ENCODE measurements around the gene C1orf116.
A peak's percentile ranks its signal among the peaks of the same experiment; 100 is the strongest.

C1orf116 gene

GRCh38 chr1:207078578-207079132, 46.1 kb upstream of the C1orf116 start:
- H3K4me2 ChIP-seq (ENCODE audit: low read depth, low read length, poor library complexity, severe bottlenecking): no peak overlapping the region
- no peaks in the 10 kb centered on the region for H3F3A ChIP-seq (ENCODE audit: low read depth)
- H2AFZ ChIP-seq (ENCODE audit: low read length): no peak overlapping the region
- H3K4me3 ChIP-seq (ENCODE audit: low read length, poor library complexity, severe bottlenecking): no peak overlapping the region
- H3K4me1 ChIP-seq (ENCODE audit: insufficient read depth, low read length, poor library complexity, severe bottlenecking): no peaks in the 10 kb centered on the region
- H3K9ac ChIP-seq (ENCODE audit: low read depth, low read length, poor library complexity, severe bottlenecking): no peak overlapping the region
- TF ChIP-seq CTCF (conservative IDR thresholded peaks at IDR 0.05; ENCODE audit: low read length): no peak
- TF ChIP-seq EZH2phosphoT487 (IDR thresholded peaks at IDR 0.05; ENCODE audit: borderline replicate concordance): no peak
- H3K27me3 ChIP-seq (ENCODE audit: insufficient read depth, low read length, poor library complexity, severe bottlenecking): no peaks in the 10 kb centered on the region
- no peaks in the 10 kb centered on the region for H3K9me2 ChIP-seq (replicated peaks; ENCODE audit: low read depth, low read length)
- H3K36me3 ChIP-seq (ENCODE audit: insufficient read depth, low read length): no peaks in the 10 kb centered on the region
- no peaks in the 10 kb centered on the region for H3K79me2 ChIP-seq (ENCODE audit: insufficient read depth, low read length)
- no peaks in the 10 kb centered on the region for H3K9me3 ChIP-seq (ENCODE audit: insufficient read depth, low read depth, low read length)
- H4K20me1 ChIP-seq (ENCODE audit: insufficient read depth, low read length, poor library complexity, severe bottlenecking): no peaks in the 10 kb centered on the region

DNA sequence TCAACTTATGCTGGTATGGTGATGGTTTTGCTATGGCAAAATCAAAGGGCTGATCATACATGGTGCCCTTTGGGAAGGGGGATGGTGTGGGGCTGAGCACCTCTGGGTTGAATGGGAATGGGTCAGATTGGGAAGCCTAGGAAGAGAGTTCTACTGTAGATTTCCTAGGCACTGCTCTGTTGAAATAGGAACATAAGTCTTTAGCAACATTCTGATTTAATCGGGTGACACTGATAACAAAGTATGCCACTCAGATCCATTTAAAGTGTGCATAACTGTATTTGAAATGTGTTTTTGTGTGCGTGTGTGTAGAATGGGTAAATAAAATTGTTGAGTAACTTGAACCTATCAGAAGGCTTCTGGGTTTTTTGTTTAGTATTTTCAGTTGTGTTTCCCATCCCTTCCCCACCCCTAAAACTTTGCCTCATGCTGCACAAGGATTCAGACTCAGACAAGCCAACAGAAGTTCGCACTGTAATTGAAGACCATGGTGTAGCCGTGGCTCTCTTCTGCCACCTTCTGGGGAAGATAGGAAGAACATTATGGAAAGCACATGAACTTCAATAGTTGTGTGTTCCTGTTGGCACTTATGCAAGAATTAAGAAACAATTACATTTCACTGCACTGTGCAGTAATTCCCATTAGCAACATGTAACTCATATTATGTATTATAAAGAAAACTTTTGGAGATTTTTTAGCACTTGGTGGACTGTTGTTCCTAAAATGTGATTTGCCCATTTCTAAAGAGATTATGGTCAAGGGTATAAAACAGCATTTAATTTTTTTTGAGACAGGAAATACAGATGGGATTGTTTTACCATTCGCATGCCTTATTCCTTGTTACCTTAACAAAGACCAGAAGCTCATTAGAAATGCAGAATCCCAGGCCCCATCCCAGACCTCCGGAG, 45.2 kb upstream of the C1orf116 start:
- H3K4me1 ChIP-seq (ENCODE audit: insufficient read depth, low read length, poor library complexity, severe bottlenecking): no peaks in the 10 kb centered on the region
- no peaks in the 10 kb centered on the region for H4K20me1 ChIP-seq (ENCODE audit: insufficient read depth, low read length, poor library complexity, severe bottlenecking)
- H3K9me2 ChIP-seq (replicated peaks; ENCODE audit: low read depth, low read length): no peaks in the 10 kb centered on the region
- H3K9me3 ChIP-seq (ENCODE audit: insufficient read depth, low read depth, low read length): no peaks in the 10 kb centered on the region
- H2AFZ ChIP-seq (ENCODE audit: low read length): no peak overlapping the region
- H3K4me3 ChIP-seq (ENCODE audit: low read length, poor library complexity, severe bottlenecking): no peak overlapping the region
- H3K27me3 ChIP-seq (ENCODE audit: insufficient read depth, low read length, poor library complexity, severe bottlenecking): no peaks in the 10 kb centered on the region
- H3K79me2 ChIP-seq (ENCODE audit: insufficient read depth, low read length): no peaks in the 10 kb centered on the region
- TF ChIP-seq EZH2phosphoT487 (IDR thresholded peaks at IDR 0.05; ENCODE audit: borderline replicate concordance) (no peak), CTCF (conservative IDR thresholded peaks at IDR 0.05; ENCODE audit: low read length) (peak; percentile 90)
- H3K4me2 ChIP-seq (ENCODE audit: low read depth, low read length, poor library complexity, severe bottlenecking): no peak overlapping the region
- no peaks in the 10 kb centered on the region for H3K36me3 ChIP-seq (ENCODE audit: insufficient read depth, low read length)
- no peaks in the 10 kb centered on the region for H3F3A ChIP-seq (ENCODE audit: low read depth)
- no peak overlapping the region for H3K9ac ChIP-seq (ENCODE audit: low read depth, low read length, poor library complexity, severe bottlenecking)

GRCh38 chr1:207077012-207077411, 44.5 kb upstream of the C1orf116 start:
- no peaks in the 10 kb centered on the region for H3K36me3 ChIP-seq (ENCODE audit: insufficient read depth, low read length)
- H3K9me3 ChIP-seq (ENCODE audit: insufficient read depth, low read depth, low read length): no peaks in the 10 kb centered on the region
- H3K9ac ChIP-seq (ENCODE audit: low read depth, low read length, poor library complexity, severe bottlenecking): no peak overlapping the region
- H4K20me1 ChIP-seq (ENCODE audit: insufficient read depth, low read length, poor library complexity, severe bottlenecking): no peaks in the 10 kb centered on the region
- no peaks in the 10 kb centered on the region for H3K4me1 ChIP-seq (ENCODE audit: insufficient read depth, low read length, poor library complexity, severe bottlenecking)
- H3K4me2 ChIP-seq (ENCODE audit: low read depth, low read length, poor library complexity, severe bottlenecking): no peak overlapping the region
- no peaks in the 10 kb centered on the region for H3K79me2 ChIP-seq (ENCODE audit: insufficient read depth, low read length)
- no peaks in the 10 kb centered on the region for H3K9me2 ChIP-seq (replicated peaks; ENCODE audit: low read depth, low read length)
- no peak overlapping the region for H2AFZ ChIP-seq (ENCODE audit: low read length)
- H3F3A ChIP-seq (ENCODE audit: low read depth): no peaks in the 10 kb centered on the region
- no peaks in the 10 kb centered on the region for H3K27me3 ChIP-seq (ENCODE audit: insufficient read depth, low read length, poor library complexity, severe bottlenecking)
- TF ChIP-seq EZH2phosphoT487 (IDR thresholded peaks at IDR 0.05; ENCODE audit: borderline replicate concordance) (no peak), CTCF (conservative IDR thresholded peaks at IDR 0.05; ENCODE audit: low read length) (no peak)
- H3K4me3 ChIP-seq (ENCODE audit: low read length, poor library complexity, severe bottlenecking): no peak overlapping the region
